ENCODE data around the gene PRND. TPM values are rescaled to one million over a fixed set of nuclear protein-coding genes. Genes with fewer than 3 reads are reported as not detected.

The PRND gene
- total and polyA plus RNA-seq, 10 of the 15 experiments (the other 5 are each of a cell fraction or from before 2014, with no cell fraction given): not detected

DNA sequence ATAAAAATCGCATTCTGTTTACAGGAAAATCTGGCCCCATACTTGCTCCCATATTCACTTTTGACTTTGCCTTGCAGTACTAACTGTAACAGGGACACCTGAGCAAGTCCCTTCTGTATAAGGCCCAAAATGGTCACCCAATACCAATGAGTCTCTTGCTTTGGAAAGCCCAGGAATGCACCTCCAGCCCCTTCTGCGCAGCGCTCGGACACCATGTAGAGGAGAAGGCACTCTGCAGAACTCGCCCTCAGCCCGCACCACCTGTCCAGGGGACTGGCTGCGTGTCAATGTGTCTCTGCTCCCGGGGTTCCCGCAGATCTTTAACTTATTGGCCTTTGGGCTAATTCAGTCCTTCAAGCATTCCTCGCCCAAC is 746 bp upstream of the PRND start:
- H3K4me1 ChIP-seq (ENCODE audit: control insufficient read depth, insufficient read depth, low read length): peaks cover 17% of the 10 kb centered on the region
- ChIA-PET RAD21 (ENCODE audit: unreplicated experiment) (interaction anchor here (0.7 to 1.7 kb wide), 10 partner anchors 23 to 124 kb away, joined by 3 to 29 read pairs (median 4); no protein-coding TSS in a partner anchor), POLR2A (interaction anchor here (1.0 to 1.3 kb wide), 2 partner anchors 95 to 107 kb away, joined by 3 to 5 read pairs; no protein-coding TSS in a partner anchor), CTCF (interaction anchor here (0.8 to 9.7 kb wide), 12 partner anchors 7 to 471 kb away, joined by 3 to 199 read pairs (median 4); no protein-coding TSS in a partner anchor), SMC1A (ENCODE audit: uncharacterized antibody, unreplicated experiment) (interaction anchor here (1.0 to 2.3 kb wide), 11 partner anchors 20 to 124 kb away, joined by 3 to 32 read pairs (median 6); no protein-coding TSS in a partner anchor)
- H4K20me1 ChIP-seq (ENCODE audit: control insufficient read depth, insufficient read depth): no peaks in the 10 kb centered on the region
- intact Hi-C loops (cut with micrococcal nuclease; ENCODE audit: unreplicated experiment) (loop anchor here (1.0 kb wide), 3 partner anchors 107 to 613 kb away; no protein-coding TSS in a partner anchor), in situ Hi-C loops (cut with MboI) (loop anchor here (5.0 kb wide), 1 partner anchor 119 kb away; no protein-coding TSS in a partner anchor)
- no peaks in the 10 kb centered on the region for H3K79me2 ChIP-seq (ENCODE audit: control insufficient read depth, insufficient read depth, low read length)
- peak overlapping the region; percentile 84 for H2AFZ ChIP-seq (ENCODE audit: control insufficient read depth, low read depth, low read length)
- no peak overlapping the region for H3K4me3 ChIP-seq
- no peak for DNase-seq (ENCODE audit: low read depth, low spot score)
- TF ChIP-seq, protein P1, sequence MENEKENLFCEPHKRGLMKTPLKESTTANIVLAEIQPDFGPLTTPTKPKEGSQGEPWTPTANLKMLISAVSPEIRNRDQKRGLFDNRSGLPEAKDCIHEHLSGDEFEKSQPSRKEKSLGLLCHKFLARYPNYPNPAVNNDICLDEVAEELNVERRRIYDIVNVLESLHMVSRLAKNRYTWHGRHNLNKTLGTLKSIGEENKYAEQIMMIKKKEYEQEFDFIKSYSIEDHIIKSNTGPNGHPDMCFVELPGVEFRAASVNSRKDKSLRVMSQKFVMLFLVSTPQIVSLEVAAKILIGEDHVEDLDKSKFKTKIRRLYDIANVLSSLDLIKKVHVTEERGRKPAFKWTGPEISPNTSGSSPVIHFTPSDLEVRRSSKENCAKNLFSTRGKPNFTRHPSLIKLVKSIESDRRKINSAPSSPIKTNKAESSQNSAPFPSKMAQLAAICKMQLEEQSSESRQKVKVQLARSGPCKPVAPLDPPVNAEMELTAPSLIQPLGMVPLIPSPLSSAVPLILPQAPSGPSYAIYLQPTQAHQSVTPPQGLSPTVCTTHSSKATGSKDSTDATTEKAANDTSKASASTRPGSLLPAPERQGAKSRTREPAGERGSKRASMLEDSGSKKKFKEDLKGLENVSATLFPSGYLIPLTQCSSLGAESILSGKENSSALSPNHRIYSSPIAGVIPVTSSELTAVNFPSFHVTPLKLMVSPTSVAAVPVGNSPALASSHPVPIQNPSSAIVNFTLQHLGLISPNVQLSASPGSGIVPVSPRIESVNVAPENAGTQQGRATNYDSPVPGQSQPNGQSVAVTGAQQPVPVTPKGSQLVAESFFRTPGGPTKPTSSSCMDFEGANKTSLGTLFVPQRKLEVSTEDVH (IDR thresholded peaks at IDR 0.05; ENCODE audit: low read depth, partially characterized antibody): peak; percentile 11
- TF ChIP-seq FOXM1 (IDR thresholded peaks at IDR 0.05; ENCODE audit: low read depth, low read length): no peak
- 7% methylated on average over 10 of the region's 10 CpGs for WGBS (ENCODE audit: insufficient coverage, insufficient replicate concordance, low lambda C conversion rate, missing lambda C conversion rate)
- H3K4me2 ChIP-seq (ENCODE audit: control insufficient read depth, insufficient read depth): peak overlapping the region; percentile 84
- H3K27ac ChIP-seq (ENCODE audit: control insufficient read depth, insufficient read depth): no peak overlapping the region
- H3K27me3 ChIP-seq (replicated peaks in 1 of 2; ENCODE audit: control insufficient read depth in 2 of 2, insufficient read depth in 2 of 2, low read length in 1 of 2): no peaks in the 10 kb centered on the region
- no peaks in the 10 kb centered on the region for H3K36me3 ChIP-seq (ENCODE audit: control insufficient read depth in 2 of 2, insufficient read depth in 2 of 2, low read length in 1 of 2)
- ATAC-seq: peak; percentile 40
- peak overlapping the region; percentile 8; the same call in 1 of the 2 replicates for H3K9ac ChIP-seq (ENCODE audit: control insufficient read depth, insufficient read depth, low read length)
- peaks cover 2% of the 10 kb centered on the region; the same call in 1 of the 3 replicates for H3K9me3 ChIP-seq (replicated peaks; ENCODE audit: control insufficient read depth, insufficient read depth, low read length)
- no TSS peak for BruUV-seq (replicated peaks)
- no peak for FAIRE-seq
